AG04450 (cell line): ENCODE results near the gene BRWD1. TPM values are rescaled to one million over a fixed set of nuclear protein-coding genes. Genes with fewer than 3 reads are reported as not detected.

Source experiments
- CTCF ChIA-PET: fragments of 300-600, 350-600 bp; formaldehyde crosslinking; extraction: SDS; loops from one replicate; lab custom pipeline; 2022; ENCODE audit warnings: antibody characterized with exemption, inconsistent platforms; lab: Charles Lee
- POLR2A ChIA-PET: fragments of 350-600 bp; formaldehyde crosslinking; extraction: SDS; loops from one replicate; lab custom pipeline; 2021; ENCODE audit warnings: antibody characterized with exemption, inconsistent platforms; lab: Yijun Ruan, JAX
- DNase-seq: peaks from one replicate; pipeline ENCODE4 v3.0.0-alpha.2; 2011; ENCODE audit warnings: low read depth, low spot score
- H3K27ac ChIP-seq: one replicate; pipeline ENCODE4 v1.5.1; 2012; ENCODE audit warnings: low read depth, low read length, control low read depth
- H3K27me3 ChIP-seq: one replicate; pipeline ENCODE4 v1.6.0; 2012; ENCODE audit warnings: low read length; ENCODE audit not compliant: control insufficient read depth, insufficient read depth
- H3K4me3 ChIP-seq: 2 replicates; pipeline ENCODE4 v1.5.1; 2011; ENCODE audit warnings: mild to moderate bottlenecking, low read depth, low read length, control low read depth
- H3K9me3 ChIP-seq: 2 replicates; pipeline ENCODE4 v1.5.1; 2012; ENCODE audit warnings: low read length; ENCODE audit not compliant: control insufficient read depth, insufficient read depth
- polyA plus RNA-seq: library from polyadenylated mRNA; depleted of rRNA; stranded (reverse); fragments of >200 nt; gene quantifications from 2 replicates; pipeline ENCODE4 v1.2.3, GENCODE V29; 2011
- TF ChIP-seq, protein P1 (sequence below): IDR thresholded peaks from 2 replicates; pipeline ENCODE4 v1.5.1; 2011; ENCODE audit warnings: low read depth, low read length, control low read depth, inconsistent platforms

Gene BRWD1
- polyA plus RNA-seq, 1 experiment, result 19.7 TPM

DNA sequence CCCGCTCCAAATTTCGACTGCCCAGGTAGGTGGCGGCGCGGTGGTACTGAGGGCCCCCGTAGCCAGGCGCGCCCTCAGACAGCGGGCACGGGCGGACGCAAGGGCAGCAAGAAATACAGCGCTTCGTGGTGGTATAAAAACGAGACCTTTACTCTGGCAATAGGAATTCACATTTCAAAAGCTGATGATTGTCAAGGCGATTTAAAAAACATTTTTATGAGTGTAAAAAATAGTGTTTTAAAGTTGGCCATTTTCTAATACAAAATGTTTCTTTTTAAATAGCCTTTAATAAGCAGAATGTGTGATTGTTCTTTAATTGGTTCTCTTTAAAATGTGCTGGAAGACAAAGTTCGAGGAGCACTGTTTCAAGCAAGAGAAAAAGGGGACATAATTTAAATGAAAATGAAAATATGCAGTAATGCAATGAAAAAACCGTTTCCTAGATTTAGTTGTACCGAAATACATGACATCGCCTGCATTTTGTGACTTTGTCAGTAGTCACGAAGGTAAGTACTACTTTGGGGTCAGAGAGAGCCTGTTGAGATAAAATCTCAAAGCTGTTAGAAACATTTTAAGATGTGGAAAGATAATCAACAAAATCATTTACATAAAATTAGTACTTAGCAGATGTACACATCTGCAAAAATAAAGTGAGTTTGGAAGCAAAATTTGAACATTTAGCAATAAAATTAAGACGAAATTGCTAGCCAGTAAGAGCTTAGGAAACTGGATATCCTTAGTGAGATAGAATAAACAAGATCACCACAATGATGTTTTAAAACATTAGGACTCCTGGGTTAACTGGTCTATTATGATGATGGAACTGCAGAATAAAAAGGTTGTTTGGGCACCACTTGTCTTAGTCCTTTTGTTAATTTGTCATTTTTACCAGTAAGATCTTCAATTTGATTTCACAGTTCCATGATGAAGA, 129.1 kb downstream of the BRWD1 start:
- Histone ChIP-seq H3K4me3 (peak overlapping the region; percentile 92), H3K9me3 (no peaks in the 10 kb centered on the region), H3K27ac (peak overlapping the region; percentile 90), H3K27me3 (no peaks in the 10 kb centered on the region)
- TF ChIP-seq, protein P1, sequence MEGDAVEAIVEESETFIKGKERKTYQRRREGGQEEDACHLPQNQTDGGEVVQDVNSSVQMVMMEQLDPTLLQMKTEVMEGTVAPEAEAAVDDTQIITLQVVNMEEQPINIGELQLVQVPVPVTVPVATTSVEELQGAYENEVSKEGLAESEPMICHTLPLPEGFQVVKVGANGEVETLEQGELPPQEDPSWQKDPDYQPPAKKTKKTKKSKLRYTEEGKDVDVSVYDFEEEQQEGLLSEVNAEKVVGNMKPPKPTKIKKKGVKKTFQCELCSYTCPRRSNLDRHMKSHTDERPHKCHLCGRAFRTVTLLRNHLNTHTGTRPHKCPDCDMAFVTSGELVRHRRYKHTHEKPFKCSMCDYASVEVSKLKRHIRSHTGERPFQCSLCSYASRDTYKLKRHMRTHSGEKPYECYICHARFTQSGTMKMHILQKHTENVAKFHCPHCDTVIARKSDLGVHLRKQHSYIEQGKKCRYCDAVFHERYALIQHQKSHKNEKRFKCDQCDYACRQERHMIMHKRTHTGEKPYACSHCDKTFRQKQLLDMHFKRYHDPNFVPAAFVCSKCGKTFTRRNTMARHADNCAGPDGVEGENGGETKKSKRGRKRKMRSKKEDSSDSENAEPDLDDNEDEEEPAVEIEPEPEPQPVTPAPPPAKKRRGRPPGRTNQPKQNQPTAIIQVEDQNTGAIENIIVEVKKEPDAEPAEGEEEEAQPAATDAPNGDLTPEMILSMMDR, result no peak
- DNase-seq, result no peak
- ChIA-PET CTCF (interaction anchor here (0.6 kb wide), 2 partner anchors 47 to 516 kb away, joined by 3 read pairs; no protein-coding TSS in a partner anchor), POLR2A (interaction anchor here (0.5 to 1.6 kb wide), 6 partner anchors 88 to 743 kb away, joined by 3 to 7 read pairs (median 4); no protein-coding TSS in a partner anchor)

DNA sequence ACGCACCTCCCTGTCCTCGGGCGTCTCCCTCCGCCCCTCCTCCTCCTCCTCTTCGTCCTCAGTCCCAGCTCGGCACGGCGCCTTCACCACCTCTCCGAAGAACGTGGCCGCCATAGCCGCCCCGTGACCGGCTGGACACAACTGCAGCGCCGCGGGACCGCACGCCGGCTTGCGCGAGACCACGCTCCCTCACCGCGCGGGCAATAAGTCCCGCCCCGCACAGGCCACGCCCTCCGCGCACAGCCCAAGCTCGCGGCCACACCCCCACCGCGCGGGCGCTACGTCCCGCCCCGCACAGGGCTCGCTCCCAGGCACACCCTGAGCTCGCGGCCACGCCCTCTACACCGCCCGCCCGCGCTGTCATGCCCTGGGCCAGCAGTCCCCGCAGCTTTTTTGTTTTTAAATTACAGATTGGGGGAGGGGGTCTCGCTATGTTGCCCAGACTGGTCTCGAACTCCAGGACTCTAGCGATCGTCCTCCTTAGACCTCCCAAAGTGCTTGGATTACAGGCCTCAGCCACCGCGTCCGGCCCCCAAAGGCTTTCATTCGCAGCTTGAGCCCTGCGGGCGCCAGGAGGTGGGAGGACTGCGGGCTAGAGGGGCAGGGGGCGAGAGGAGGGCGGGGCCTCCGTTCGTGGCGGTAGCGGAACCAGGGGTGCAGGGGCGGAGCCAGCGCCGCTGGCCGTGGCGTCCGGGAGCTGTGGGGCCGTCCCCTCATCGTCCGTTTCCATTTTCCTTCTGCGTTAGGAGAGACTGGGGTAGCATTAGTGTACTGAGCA, 130.0 kb downstream of the BRWD1 start, which contains the start of gene PSMG1:
TSS of gene PSMG1 (minus strand) at position 180 of the 778 bp plus-strand sequence. CDS start at position 114, 66 bp downstream.
- CTCF ChIA-PET, result interaction anchor here (0.6 to 1.2 kb wide), 3 partner anchors 48 to 675 kb away, joined by 3 to 4 read pairs (median 4); no protein-coding TSS in a partner anchor
- POLR2A ChIA-PET, result interaction anchor here (0.5 to 1.6 kb wide), 10 partner anchors 10 to 743 kb away, joined by 3 to 7 read pairs (median 4); no protein-coding TSS in a partner anchor

DNA sequence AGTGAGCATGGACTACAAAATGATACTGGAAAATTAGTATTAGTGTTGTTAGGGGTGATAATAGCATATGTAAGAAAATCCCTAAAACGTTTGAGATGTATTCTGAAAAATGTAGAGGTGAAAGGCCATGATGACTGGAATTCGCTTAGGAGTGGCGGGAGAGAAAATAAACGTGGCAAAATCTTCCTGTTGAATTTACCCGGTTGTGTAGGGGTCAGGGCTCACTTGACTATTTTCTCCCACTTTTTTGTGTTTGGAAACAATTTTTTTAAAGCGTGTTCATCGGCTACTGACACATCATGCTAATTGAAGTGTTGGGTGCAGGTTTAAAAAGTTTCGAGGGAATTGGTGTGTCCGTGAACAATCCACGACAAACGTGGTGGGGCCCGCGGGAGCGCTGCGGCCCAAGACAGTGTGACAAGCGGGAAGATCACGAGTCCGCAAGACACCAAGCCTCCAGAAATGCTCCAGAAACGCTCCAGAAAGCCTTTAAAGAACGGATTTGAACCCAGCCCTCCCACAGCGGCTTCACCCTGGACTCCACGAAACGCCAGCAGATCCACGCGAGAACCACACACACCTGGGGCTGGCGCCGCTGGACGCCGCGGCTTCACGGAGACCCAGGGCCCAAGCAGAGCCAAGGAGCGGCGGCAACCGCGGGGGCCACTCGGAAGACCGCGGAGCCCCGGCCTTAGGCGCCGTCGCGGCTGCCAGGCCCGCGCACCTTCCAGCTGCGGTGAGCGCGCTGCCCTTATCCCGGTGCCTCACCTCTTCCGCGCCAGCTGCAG, 130.8 kb downstream of the BRWD1 start:
- Histone ChIP-seq H3K27ac (peak overlapping the region; percentile 73), H3K4me3 (peak overlapping the region; percentile 92), H3K27me3 (no peaks in the 10 kb centered on the region), H3K9me3 (no peaks in the 10 kb centered on the region)
- TF ChIP-seq, protein P1, result no peak
- no peak for DNase-seq
- ChIA-PET CTCF (interaction anchor here (0.9 to 1.2 kb wide), 2 partner anchors 259 to 674 kb away, joined by 4 read pairs; no protein-coding TSS in a partner anchor), POLR2A (interaction anchor here (0.9 to 1.6 kb wide), 5 partner anchors 9 to 258 kb away, joined by 3 to 7 read pairs (median 5); no protein-coding TSS in a partner anchor)

More for the DNA sequence above, 130.0 kb downstream of the BRWD1 start, which contains the start of gene PSMG1:
- peak within 1 kb of the TSS; percentile 90 for H3K27ac ChIP-seq
- H3K4me3 ChIP-seq, result peak within 1 kb of the TSS; percentile 92
- TF ChIP-seq, protein P1, result no peak
- no peaks in the 10 kb centered on the region for H3K9me3 ChIP-seq
- peak; percentile 78 for DNase-seq
- H3K27me3 ChIP-seq, result no peaks in the 10 kb centered on the region

DNA sequence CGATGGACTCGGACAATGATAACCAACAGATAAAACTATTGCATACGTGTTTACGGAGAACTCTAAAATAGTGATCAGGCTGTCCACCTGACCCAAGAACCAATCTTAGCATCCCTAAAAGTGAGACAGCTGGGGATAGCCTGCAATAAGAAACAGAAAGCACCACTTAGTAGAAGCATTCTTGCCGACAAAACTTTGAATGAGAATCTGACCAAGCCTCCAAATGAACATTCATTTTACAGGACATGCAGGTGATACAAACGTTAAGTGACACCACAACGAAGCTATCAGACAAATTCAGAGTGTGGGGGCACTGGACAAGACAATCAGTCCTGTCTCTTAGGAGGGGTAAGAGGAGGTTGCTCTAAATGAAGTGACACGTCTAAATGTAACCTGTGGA, 131.4 kb downstream of the BRWD1 start:
- ChIA-PET POLR2A (no interaction called here), CTCF (no interaction called here)
- Histone ChIP-seq H3K27me3 (no peaks in the 10 kb centered on the region), H3K27ac (no peak overlapping the region), H3K9me3 (no peaks in the 10 kb centered on the region), H3K4me3 (peak overlapping the region; percentile 92)
- no peak for DNase-seq
- TF ChIP-seq, protein P1, result no peak
